EH (cell line): Measurements from ENCODE around the gene AGPAT4.
"Not testable (repeated sequence)": the region's sequence is repeated elsewhere in the genome, so short reads cannot be mapped to it uniquely, and the experiment has no call there.

Experiments
- DNase-seq: peaks from one replicate; pipeline ENCODE4 v3.0.0-alpha.2; 2015; ENCODE audit warnings: low read depth

Gene AGPAT4

GRCh38 chr6:161227004-161227960 lies 46.6 kb downstream of the AGPAT4 start:
- no peak for DNase-seq

- no peak for DNase-seq
Observed at GRCh38 chr6:161226009-161226964, 47.6 kb downstream of the AGPAT4 start.

GRCh38 chr6:161225681-161226008 lies 48.2 kb downstream of the AGPAT4 start:
- no peak for DNase-seq

GRCh38 chr6:161224951-161225680 lies 48.7 kb downstream of the AGPAT4 start:
- DNase-seq, result not testable (repeated sequence)

GRCh38 chr6:161223646-161224045 lies 50.2 kb downstream of the AGPAT4 start:
- DNase-seq, result no peak

GRCh38 chr6:161222706-161223234 lies 51.1 kb downstream of the AGPAT4 start:
- no peak for DNase-seq

- DNase-seq, result no peak
Observed at GRCh38 chr6:161220346-161220745, 53.5 kb downstream of the AGPAT4 start.

- DNase-seq, result no peak
Observed at GRCh38 chr6:161219680-161220079, 54.2 kb downstream of the AGPAT4 start.

GRCh38 chr6:161218222-161218621 lies 55.6 kb downstream of the AGPAT4 start:
- DNase-seq, result no peak

GRCh38 chr6:161217628-161218027 lies 56.2 kb downstream of the AGPAT4 start:
- no peak for DNase-seq

GRCh38 chr6:161216616-161217205 lies 57.1 kb downstream of the AGPAT4 start:
- DNase-seq, result no peak

- DNase-seq, result no peak
Observed at GRCh38 chr6:161215876-161216615, 57.8 kb downstream of the AGPAT4 start.

GRCh38 chr6:161215193-161215592 lies 58.7 kb downstream of the AGPAT4 start:
- peak; percentile 68 for DNase-seq

- DNase-seq, result no peak
Observed at GRCh38 chr6:161214722-161215121, 59.1 kb downstream of the AGPAT4 start.

GRCh38 chr6:161212902-161213301 lies 61.0 kb downstream of the AGPAT4 start:
- no peak for DNase-seq

- DNase-seq, result no peak
Observed at GRCh38 chr6:161211380-161212035, 62.4 kb downstream of the AGPAT4 start.

- DNase-seq, result no peak
Observed at GRCh38 chr6:161210857-161211256, 63.0 kb downstream of the AGPAT4 start.

GRCh38 chr6:161207200-161207599 lies 66.7 kb downstream of the AGPAT4 start:
- no peak for DNase-seq

- DNase-seq, result no peak
Observed at GRCh38 chr6:161204866-161205557, 68.8 kb downstream of the AGPAT4 start.
